HepG2 (cell line): ENCODE results near the gene CHCHD5. TPM values are rescaled to one million over a fixed set of nuclear protein-coding genes. Genes with fewer than 3 reads are reported as not detected.

Experiments used
- AKAP8 ChIP-seq: sonication (generic); formaldehyde crosslinking; IDR thresholded peaks from 2 replicates; pipeline ENCODE4 v1.5.1; 2020; ENCODE audit warnings: mild to moderate bottlenecking, missing genetic modification reagents
- CHD4 ChIP-seq: fragments of 200-600 bp; sonication (generic); IDR thresholded peaks from 2 replicates; pipeline ENCODE4 v1.7.0; 2017; ENCODE audit warnings: mild to moderate bottlenecking, low read length, borderline replicate concordance
- CREB3 ChIP-seq: sonication (generic); formaldehyde crosslinking; IDR thresholded peaks from 2 replicates; pipeline ENCODE4 v1.5.0; 2020; ENCODE audit warnings: missing genetic modification reagents
- GATA4 ChIP-seq: sonication (generic); IDR thresholded peaks from 2 replicates; pipeline ENCODE4 v1.6.1; 2016; ENCODE audit warnings: antibody characterized with exemption, low read depth, borderline replicate concordance
- GRHL1 ChIP-seq: sonication (generic); formaldehyde crosslinking; conservative IDR thresholded peaks from 2 replicates; pipeline ENCODE4 v1.8.0; 2022; ENCODE audit warnings: missing genetic modification reagents
- HOXA7 ChIP-seq: sonication (generic); formaldehyde crosslinking; IDR thresholded peaks from 2 replicates; pipeline ENCODE4 v1.8.1; 2022; ENCODE audit warnings: mild to moderate bottlenecking, missing genetic modification reagents, moderate library complexity
- KDM6A ChIP-seq: IDR thresholded peaks from 2 replicates; pipeline ENCODE4 v1.6.1; 2016; ENCODE audit warnings: low read depth
- MTF1 ChIP-seq: sonication (generic); formaldehyde crosslinking; IDR thresholded peaks from 2 replicates; pipeline ENCODE4 v1.5.0; 2020; ENCODE audit warnings: missing genetic modification reagents
- NONO ChIP-seq, 2 experiments: fragments of 450-650 bp in 1 of 2; sonication (generic) in 1 of 2; formaldehyde crosslinking in 1 of 2; IDR thresholded peaks in 1 of 2; conservative IDR thresholded peaks in 1 of 2; 2 replicates each; pipeline versions ENCODE4 v1.6.1 to v1.8.0; 2017 to 2022; ENCODE audit warnings: mild to moderate bottlenecking in 1 of 2, missing genetic modification reagents in 1 of 2, moderate library complexity in 1 of 2
- PHF8 ChIP-seq: sonication (generic); formaldehyde crosslinking; IDR thresholded peaks from 2 replicates; pipeline ENCODE4 v1.5.0; 2020; ENCODE audit warnings: missing genetic modification reagents
- RBFOX2 ChIP-seq: fragments of 200-400 bp; formaldehyde crosslinking; IDR thresholded peaks from 2 replicates; pipeline ENCODE4 v1.6.1; 2017; ENCODE audit warnings: low read depth, mild to moderate bottlenecking, low read length
- SOX6 ChIP-seq, 2 experiments: fragments of 450-650 bp in 1 of 2; sonication (generic) in 1 of 2; formaldehyde crosslinking in 1 of 2; IDR thresholded peaks; 2 replicates each; pipeline versions ENCODE4 v1.4.0 to v1.6.1; 2017 to 2020; ENCODE audit warnings: antibody characterized with exemption in 1 of 2, mild to moderate bottlenecking in 1 of 2, missing genetic modification reagents in 1 of 2
- STAG1 ChIP-seq: sonication (generic); formaldehyde crosslinking; IDR thresholded peaks from 2 replicates; pipeline ENCODE4 v1.4.0; 2020; ENCODE audit warnings: missing genetic modification reagents
- ZNF549 ChIP-seq: sonication (generic); formaldehyde crosslinking; IDR thresholded peaks from 2 replicates; pipeline ENCODE4 v1.5.0; 2020; ENCODE audit warnings: missing genetic modification reagents
- ZNF737 ChIP-seq: sonication (generic); formaldehyde crosslinking; IDR thresholded peaks from 2 replicates; pipeline ENCODE4 v1.5.0; 2020; ENCODE audit warnings: missing genetic modification reagents, mild to moderate bottlenecking, borderline replicate concordance
- ZNF883 ChIP-seq: sonication (generic); formaldehyde crosslinking; IDR thresholded peaks from 2 replicates; pipeline ENCODE4 v1.5.1; 2020; ENCODE audit warnings: mild to moderate bottlenecking, missing genetic modification reagents; ENCODE audit errors: not compliant biosample characterization
- polyA plus RNA-seq, 8 experiments: library from polyadenylated mRNA; depleted of rRNA in 3 of 8; stranded (reverse) in 7 of 8; unstranded in 1 of 8; fragments of >200 nt; fragmentation: Illumina TruSeq in 4 of 8; extraction: Trizol in 4 of 8; gene quantifications; 2 replicates each; pipeline versions ENCODE4 v1.2.1 to v1.2.3, GENCODE V29; 2011 to 2016; ENCODE audit warnings: low read depth in 4 of 8, missing spikeins in 1 of 8, mixed read lengths in 1 of 8; ENCODE audit not compliant: insufficient read depth in 1 of 8
- total RNA-seq, 5 experiments: library from RNA; depleted of rRNA; stranded (reverse); fragments of >200 nt; fragmentation: Illumina TruSeq; extraction: Trizol; gene quantifications; 2 replicates each; pipeline ENCODE4 v1.2.3, GENCODE V29; 2016; ENCODE audit warnings: low read depth in 1 of 5
- TF ChIP-seq, protein P1 (sequence below): sonication (generic); formaldehyde crosslinking; IDR thresholded peaks from 2 replicates; pipeline ENCODE4 v1.5.1; 2020; ENCODE audit warnings: missing genetic modification reagents, mild to moderate bottlenecking, borderline replicate concordance
- TF ChIP-seq, protein P2 (sequence below): sonication (generic); formaldehyde crosslinking; IDR thresholded peaks from 2 replicates; pipeline ENCODE4 v1.5.1; 2020; ENCODE audit warnings: mild to moderate bottlenecking, missing genetic modification reagents, borderline replicate concordance
- TF ChIP-seq, protein P3 (sequence below): sonication (generic); formaldehyde crosslinking; IDR thresholded peaks from 2 replicates; pipeline ENCODE4 v1.9.0; 2021; ENCODE audit warnings: missing genetic modification reagents, borderline replicate concordance

CHCHD5 gene
- total and polyA plus RNA-seq, 2 of the 13 experiments (the other 11 are each of a cell fraction or from before 2014, with no cell fraction given): 19.0 to 23.9 TPM

DNA sequence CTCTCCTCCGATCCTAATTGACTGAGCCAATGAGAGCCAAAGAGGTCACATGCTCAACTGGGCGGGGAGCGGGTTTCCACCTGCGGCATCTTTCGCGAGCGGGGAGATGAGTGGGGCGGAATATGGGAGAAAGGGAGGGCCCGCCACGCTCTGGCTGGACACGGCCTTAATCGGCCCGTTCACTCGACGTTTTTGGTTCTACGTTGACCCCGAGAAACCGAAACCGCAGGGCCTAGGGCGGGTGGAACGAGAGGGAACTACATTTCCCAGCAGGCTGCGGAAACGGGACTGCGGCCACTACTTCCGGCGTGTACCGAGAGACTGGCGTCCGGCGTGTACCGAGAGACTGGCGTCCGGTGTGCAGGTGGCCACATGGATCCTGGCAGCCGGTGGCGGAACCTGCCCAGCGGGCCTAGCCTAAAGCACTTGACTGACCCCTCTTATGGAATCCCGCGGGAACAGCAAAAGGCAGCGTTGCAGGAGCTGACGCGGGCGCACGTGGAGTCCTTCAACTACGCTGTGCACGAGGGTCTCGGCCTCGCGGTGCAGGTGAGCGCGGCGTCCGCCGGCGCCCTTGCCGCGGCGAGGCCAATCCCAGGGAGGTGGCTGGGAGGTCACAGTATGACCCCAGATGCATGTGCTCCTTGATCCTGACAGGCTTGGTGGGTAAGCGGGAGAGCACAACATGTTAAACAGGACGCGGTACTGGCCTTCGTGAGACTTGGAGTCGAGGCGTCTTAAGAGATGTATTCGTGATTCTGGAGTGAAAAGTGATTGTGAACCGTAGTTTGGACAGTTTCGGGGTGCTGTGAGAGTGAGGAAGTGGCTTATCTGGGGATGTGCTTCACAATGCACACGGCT is 42.1 kb upstream of the CHCHD5 start, which contains the start of gene POLR1B (continued):
- TF ChIP-seq HOXA7 (CRISPR knock-in tag) (no peak), CHD4 (no peak), NONO (IDR thresholded peaks at IDR 0.05) (no peak), NONO (CRISPR knock-in tag; conservative IDR thresholded peaks at IDR 0.05) (peak; percentile 81), GATA4 (peak; percentile 67; the same call in 1 of the 2 replicates), PHF8 (CRISPR knock-in tag) (peak; percentile 94), GRHL1 (no peak), CREB3 (CRISPR knock-in tag) (peak; percentile 97), KDM6A (no peak), ZNF737 (peak; percentile 96), MTF1 (CRISPR knock-in tag) (peak; percentile 88; the same call in 1 of the 2 replicates), ZNF549 (CRISPR knock-in tag) (0 out of 2 replicates have a peak, but pooled peaks have one; percentile 51), RBFOX2 (peak; percentile 92), ZNF883 (peak; percentile 63), SOX6 (IDR thresholded peaks at IDR 0.05) (no peak), SOX6 (CRISPR knock-in tag; IDR thresholded peaks at IDR 0.05) (peak; percentile 89), AKAP8 (0 out of 2 replicates have a peak, but pooled peaks have one; percentile 27), STAG1 (CRISPR knock-in tag) (no peak)
- TF ChIP-seq, protein P1, sequence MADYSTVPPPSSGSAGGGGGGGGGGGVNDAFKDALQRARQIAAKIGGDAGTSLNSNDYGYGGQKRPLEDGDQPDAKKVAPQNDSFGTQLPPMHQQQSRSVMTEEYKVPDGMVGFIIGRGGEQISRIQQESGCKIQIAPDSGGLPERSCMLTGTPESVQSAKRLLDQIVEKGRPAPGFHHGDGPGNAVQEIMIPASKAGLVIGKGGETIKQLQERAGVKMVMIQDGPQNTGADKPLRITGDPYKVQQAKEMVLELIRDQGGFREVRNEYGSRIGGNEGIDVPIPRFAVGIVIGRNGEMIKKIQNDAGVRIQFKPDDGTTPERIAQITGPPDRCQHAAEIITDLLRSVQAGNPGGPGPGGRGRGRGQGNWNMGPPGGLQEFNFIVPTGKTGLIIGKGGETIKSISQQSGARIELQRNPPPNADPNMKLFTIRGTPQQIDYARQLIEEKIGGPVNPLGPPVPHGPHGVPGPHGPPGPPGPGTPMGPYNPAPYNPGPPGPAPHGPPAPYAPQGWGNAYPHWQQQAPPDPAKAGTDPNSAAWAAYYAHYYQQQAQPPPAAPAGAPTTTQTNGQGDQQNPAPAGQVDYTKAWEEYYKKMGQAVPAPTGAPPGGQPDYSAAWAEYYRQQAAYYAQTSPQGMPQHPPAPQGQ (CRISPR knock-in tag): 0 out of 2 replicates have a peak, but pooled peaks have one; percentile 80
- TF ChIP-seq, protein P2, sequence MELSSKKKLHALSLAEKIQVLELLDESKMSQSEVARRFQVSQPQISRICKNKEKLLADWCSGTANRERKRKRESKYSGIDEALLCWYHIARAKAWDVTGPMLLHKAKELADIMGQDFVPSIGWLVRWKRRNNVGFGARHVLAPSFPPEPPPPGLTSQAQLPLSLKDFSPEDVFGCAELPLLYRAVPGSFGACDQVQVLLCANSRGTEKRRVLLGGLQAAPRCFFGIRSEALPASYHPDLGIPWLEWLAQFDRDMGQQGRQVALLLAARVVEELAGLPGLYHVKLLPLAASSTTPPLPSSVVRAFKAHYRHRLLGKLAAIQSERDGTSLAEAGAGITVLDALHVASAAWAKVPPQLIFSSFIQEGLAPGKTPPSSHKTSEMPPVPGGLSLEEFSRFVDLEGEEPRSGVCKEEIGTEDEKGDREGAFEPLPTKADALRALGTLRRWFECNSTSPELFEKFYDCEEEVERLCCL: peak; percentile 95
- TF ChIP-seq, protein P3, sequence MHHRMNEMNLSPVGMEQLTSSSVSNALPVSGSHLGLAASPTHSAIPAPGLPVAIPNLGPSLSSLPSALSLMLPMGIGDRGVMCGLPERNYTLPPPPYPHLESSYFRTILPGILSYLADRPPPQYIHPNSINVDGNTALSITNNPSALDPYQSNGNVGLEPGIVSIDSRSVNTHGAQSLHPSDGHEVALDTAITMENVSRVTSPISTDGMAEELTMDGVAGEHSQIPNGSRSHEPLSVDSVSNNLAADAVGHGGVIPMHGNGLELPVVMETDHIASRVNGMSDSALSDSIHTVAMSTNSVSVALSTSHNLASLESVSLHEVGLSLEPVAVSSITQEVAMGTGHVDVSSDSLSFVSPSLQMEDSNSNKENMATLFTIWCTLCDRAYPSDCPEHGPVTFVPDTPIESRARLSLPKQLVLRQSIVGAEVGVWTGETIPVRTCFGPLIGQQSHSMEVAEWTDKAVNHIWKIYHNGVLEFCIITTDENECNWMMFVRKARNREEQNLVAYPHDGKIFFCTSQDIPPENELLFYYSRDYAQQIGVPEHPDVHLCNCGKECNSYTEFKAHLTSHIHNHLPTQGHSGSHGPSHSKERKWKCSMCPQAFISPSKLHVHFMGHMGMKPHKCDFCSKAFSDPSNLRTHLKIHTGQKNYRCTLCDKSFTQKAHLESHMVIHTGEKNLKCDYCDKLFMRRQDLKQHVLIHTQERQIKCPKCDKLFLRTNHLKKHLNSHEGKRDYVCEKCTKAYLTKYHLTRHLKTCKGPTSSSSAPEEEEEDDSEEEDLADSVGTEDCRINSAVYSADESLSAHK (CRISPR knock-in tag): 0 out of 2 replicates have a peak, but pooled peaks have one; percentile 54
